Neural progenitor cell (in vitro differentiated cells): Measurements from ENCODE around the gene UCN. TPM values are rescaled to one million over a fixed set of nuclear protein-coding genes. Genes with fewer than 3 reads are reported as not detected.

Experiments
- DNase-seq: peaks from one replicate; pipeline ENCODE4 v3.0.0-alpha.2; 2016; ENCODE audit warnings: low spot score
- H2AFZ ChIP-seq: fragments of 200-600 bp; sonication (generic); replicated peaks from 2 replicates; pipeline ENCODE4 v1.6.1; 2016; ENCODE audit warnings: antibody characterized with exemption
- H3F3A ChIP-seq: fragments of 200-600 bp; sonication (generic); 2 replicates; pipeline ENCODE4 v1.6.1; 2016; ENCODE audit warnings: antibody characterized with exemption, low read depth
- H3K27ac ChIP-seq: fragments of 200-600 bp; sonication (generic); 2 replicates; pipeline ENCODE4 v1.5.1; 2016; ENCODE audit warnings: mild to moderate bottlenecking
- H3K27me3 ChIP-seq: fragments of 200-600 bp; sonication (generic); 2 replicates; pipeline ENCODE4 v1.6.1; 2016; ENCODE audit warnings: mild to moderate bottlenecking, moderate library complexity
- H3K36me3 ChIP-seq: fragments of 200-600 bp; sonication (generic); 2 replicates; pipeline ENCODE4 v1.5.1; 2016
- H3K4me1 ChIP-seq: fragments of 200-600 bp; sonication (generic); 2 replicates; pipeline ENCODE4 v1.6.1; 2016; ENCODE audit warnings: mixed run types
- H3K4me2 ChIP-seq: fragments of 200-600 bp; sonication (generic); 2 replicates; pipeline ENCODE4 v1.6.1; 2016
- H3K4me3 ChIP-seq: fragments of 200-600 bp; sonication (generic); 2 replicates; pipeline ENCODE4 v1.5.1; 2016
- H3K79me2 ChIP-seq: fragments of 200-600 bp; sonication (generic); 2 replicates; pipeline ENCODE4 v1.6.1; 2016; ENCODE audit warnings: low read depth
- H3K9ac ChIP-seq: fragments of 200-600 bp; sonication (generic); 2 replicates; pipeline ENCODE4 v1.6.1; 2016
- H3K9me3 ChIP-seq: fragments of 200-600 bp; sonication (generic); 2 replicates; pipeline ENCODE4 v1.5.1; 2016; ENCODE audit warnings: low read depth
- H4K20me1 ChIP-seq: fragments of 200-600 bp; sonication (generic); 2 replicates; pipeline ENCODE4 v1.6.1; 2016; ENCODE audit warnings: low read depth
- H3K27ac Mint-ChIP-seq: 3 replicates; pipeline ENCODE4 v1.8.0; 2021; ENCODE audit warnings: mixed read lengths
- H3K27me3 Mint-ChIP-seq: 2 replicates; pipeline ENCODE4 v1.8.0; 2022; ENCODE audit warnings: low read depth, mild to moderate bottlenecking, inconsistent platforms, moderate library complexity, mixed read lengths; ENCODE audit not compliant: insufficient read depth
- H3K36me3 Mint-ChIP-seq: 3 replicates; pipeline ENCODE4 v1.8.0; 2021; ENCODE audit warnings: mixed read lengths
- H3K4me1 Mint-ChIP-seq: 3 replicates; pipeline ENCODE4 v1.8.0; 2021; ENCODE audit warnings: mixed read lengths
- H3K4me3 Mint-ChIP-seq: 3 replicates; pipeline ENCODE4 v1.8.0; 2021; ENCODE audit warnings: mild to moderate bottlenecking, moderate library complexity, mixed read lengths
- H3K9me3 Mint-ChIP-seq: 3 replicates; pipeline ENCODE4 v1.8.0; 2020; ENCODE audit warnings: mixed read lengths
- EZH2 ChIP-seq: fragments of 200-600 bp; sonication (generic); IDR thresholded peaks from 2 replicates; pipeline ENCODE4 v1.6.1; 2017; ENCODE audit warnings: antibody characterized with exemption, mild to moderate bottlenecking, moderate library complexity
- EZH2phosphoT487 ChIP-seq: fragments of 200-600 bp; sonication (generic); IDR thresholded peaks from 2 replicates; pipeline ENCODE4 v1.6.1; 2017; ENCODE audit warnings: antibody characterized with exemption
- total RNA-seq: library from RNA; depleted of rRNA; stranded (reverse); fragments of >200 nt; gene quantifications from 2 replicates; pipeline ENCODE4 v1.2.3, GENCODE V29; 2015; ENCODE audit warnings: low replicate concordance
- TF ChIP-seq, protein P1 (sequence below): fragments of 200-600 bp; sonication (generic); IDR thresholded peaks from 2 replicates; pipeline ENCODE4 v1.5.1; 2017; ENCODE audit warnings: antibody characterized with exemption, mild to moderate bottlenecking

The UCN gene
- total RNA-seq, 1 donor from 2014 or later: 0.56 TPM

GRCh38 chr2:27316655-27317412, 8.6 kb upstream of the UCN start:
- Histone ChIP-seq H3K36me3 (no peaks in the 10 kb centered on the region), H3K9me3 (no peaks in the 10 kb centered on the region), H3K4me1 (no peaks in the 10 kb centered on the region), H3K79me2 (peaks cover 4% of the 10 kb centered on the region), H2AFZ (no peak overlapping the region), H3K4me3 (no peak overlapping the region), H4K20me1 (peaks cover 2% of the 10 kb centered on the region), H3K27me3 (no peaks in the 10 kb centered on the region), H3K4me2 (no peak overlapping the region), H3K27ac (no peak overlapping the region), H3K9ac (no peak overlapping the region), H3F3A (no peaks in the 10 kb centered on the region)
- Mint-ChIP-seq H3K4me1 (peaks cover 6% of the 10 kb centered on the region), H3K27me3 (no peaks in the 10 kb centered on the region), H3K4me3 (no peak overlapping the region), H3K9me3 (no peaks in the 10 kb centered on the region), H3K36me3 (no peaks in the 10 kb centered on the region), H3K27ac (no peak overlapping the region)
- TF ChIP-seq, protein P1, sequence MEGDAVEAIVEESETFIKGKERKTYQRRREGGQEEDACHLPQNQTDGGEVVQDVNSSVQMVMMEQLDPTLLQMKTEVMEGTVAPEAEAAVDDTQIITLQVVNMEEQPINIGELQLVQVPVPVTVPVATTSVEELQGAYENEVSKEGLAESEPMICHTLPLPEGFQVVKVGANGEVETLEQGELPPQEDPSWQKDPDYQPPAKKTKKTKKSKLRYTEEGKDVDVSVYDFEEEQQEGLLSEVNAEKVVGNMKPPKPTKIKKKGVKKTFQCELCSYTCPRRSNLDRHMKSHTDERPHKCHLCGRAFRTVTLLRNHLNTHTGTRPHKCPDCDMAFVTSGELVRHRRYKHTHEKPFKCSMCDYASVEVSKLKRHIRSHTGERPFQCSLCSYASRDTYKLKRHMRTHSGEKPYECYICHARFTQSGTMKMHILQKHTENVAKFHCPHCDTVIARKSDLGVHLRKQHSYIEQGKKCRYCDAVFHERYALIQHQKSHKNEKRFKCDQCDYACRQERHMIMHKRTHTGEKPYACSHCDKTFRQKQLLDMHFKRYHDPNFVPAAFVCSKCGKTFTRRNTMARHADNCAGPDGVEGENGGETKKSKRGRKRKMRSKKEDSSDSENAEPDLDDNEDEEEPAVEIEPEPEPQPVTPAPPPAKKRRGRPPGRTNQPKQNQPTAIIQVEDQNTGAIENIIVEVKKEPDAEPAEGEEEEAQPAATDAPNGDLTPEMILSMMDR: no peak
- TF ChIP-seq EZH2phosphoT487: no peak
- DNase-seq: no peak

DNA sequence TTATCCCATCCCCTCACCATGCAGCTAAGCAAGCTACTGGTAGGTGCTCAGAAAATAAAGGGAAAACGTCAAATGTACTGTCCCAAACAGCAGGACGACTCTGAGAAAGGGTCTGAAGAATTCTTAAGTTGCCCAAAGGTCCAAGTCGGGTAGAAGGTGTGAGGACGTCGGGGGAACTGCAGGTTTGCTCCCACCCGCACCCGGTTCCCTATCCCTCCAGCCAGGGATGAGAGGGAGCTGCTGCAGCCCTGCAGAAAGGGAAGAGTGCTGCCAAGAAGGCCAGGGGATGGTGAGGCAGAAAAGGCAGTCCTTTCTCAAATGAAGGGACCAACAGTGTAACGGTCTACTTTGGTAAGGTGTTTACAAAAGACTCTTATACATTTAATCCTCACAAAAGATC, 6.9 kb upstream of the UCN start:
- H3K9me3 Mint-ChIP-seq: no peaks in the 10 kb centered on the region
- H3K79me2 ChIP-seq: no peaks in the 10 kb centered on the region

GRCh38 chr2:27314709-27315108, 6.5 kb upstream of the UCN start:
- no peaks in the 10 kb centered on the region for H3K27me3 ChIP-seq
- H3K27ac Mint-ChIP-seq: no peak overlapping the region
- no peak for TF ChIP-seq EZH2phosphoT487
- TF ChIP-seq, protein P1: no peak
- TF ChIP-seq EZH2: no peak
- no peak overlapping the region for H3K4me2 ChIP-seq
- no peaks in the 10 kb centered on the region for H3K9me3 Mint-ChIP-seq
- no peak overlapping the region for H3K27ac ChIP-seq
- peaks cover 2% of the 10 kb centered on the region for H3K27me3 Mint-ChIP-seq
- no peaks in the 10 kb centered on the region for H3K4me1 ChIP-seq
- peaks cover 2% of the 10 kb centered on the region for H3K36me3 Mint-ChIP-seq
- DNase-seq: no peak
- H3K9ac ChIP-seq: no peak overlapping the region
- H3K4me3 ChIP-seq: no peak overlapping the region
- no peaks in the 10 kb centered on the region for H3F3A ChIP-seq
- H3K4me1 Mint-ChIP-seq: no peaks in the 10 kb centered on the region
- no peak overlapping the region for H2AFZ ChIP-seq
- no peak overlapping the region for H3K4me3 Mint-ChIP-seq
- H3K9me3 ChIP-seq: no peaks in the 10 kb centered on the region
- H3K79me2 ChIP-seq: no peaks in the 10 kb centered on the region
- H3K36me3 ChIP-seq: no peaks in the 10 kb centered on the region
- peaks cover 5% of the 10 kb centered on the region for H4K20me1 ChIP-seq

More for the DNA sequence above, 6.9 kb upstream of the UCN start:
- Histone ChIP-seq H3K27me3 (no peaks in the 10 kb centered on the region), H3K9ac (no peak overlapping the region), H3K4me2 (no peak overlapping the region), H3K4me3 (no peak overlapping the region), H3K36me3 (no peaks in the 10 kb centered on the region), H3K27ac (no peak overlapping the region), H4K20me1 (peaks cover 2% of the 10 kb centered on the region), H3K4me1 (no peaks in the 10 kb centered on the region), H3K9me3 (no peaks in the 10 kb centered on the region), H3F3A (no peaks in the 10 kb centered on the region), H2AFZ (no peak overlapping the region)
- H3K4me1 Mint-ChIP-seq: no peaks in the 10 kb centered on the region
- H3K27me3 Mint-ChIP-seq: peaks cover 2% of the 10 kb centered on the region
- H3K36me3 Mint-ChIP-seq: peaks cover 2% of the 10 kb centered on the region
- no peak overlapping the region for H3K27ac Mint-ChIP-seq
- no peak overlapping the region for H3K4me3 Mint-ChIP-seq
- no peak for TF ChIP-seq EZH2
- TF ChIP-seq EZH2phosphoT487: no peak
- TF ChIP-seq, protein P1: no peak
- DNase-seq: no peak
